Activated CD4-positive, alpha-beta T cell treated with anti-CD3 and anti-CD28 coated beads, Interleukin-2, amount 50 U/mL, for 16 hours (primary cell): ENCODE data around the gene VGF.
"Not testable (repeated sequence)": the region's sequence is repeated elsewhere in the genome, so short reads cannot be mapped to it uniquely, and the experiment has no call there.

Source experiments
- DNase-seq: peaks from one replicate; pipeline ENCODE4 v3.0.0-alpha.2; 2020

VGF gene

DNA sequence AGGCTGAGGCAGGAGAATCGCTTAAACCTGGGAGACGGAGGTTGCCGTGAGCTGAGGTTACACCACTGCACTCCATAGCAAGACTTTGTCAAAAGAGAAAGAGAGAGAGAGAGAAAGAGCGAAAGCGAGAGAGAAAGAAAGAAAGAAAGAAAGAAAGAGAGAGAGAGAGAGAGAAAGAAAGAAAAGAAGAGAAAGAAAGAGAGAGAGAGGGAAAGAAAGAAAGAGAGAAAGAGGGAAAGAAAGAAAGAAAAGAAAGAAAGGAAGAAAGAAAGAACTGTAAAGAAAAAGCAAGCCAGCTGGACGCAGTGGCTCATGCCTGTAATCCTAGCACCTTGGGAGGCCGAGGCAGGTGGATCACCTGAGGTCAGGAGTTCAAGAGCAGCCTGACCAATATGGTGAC, 52.2 kb downstream of the VGF start:
- not testable (repeated sequence) for DNase-seq
